COLO668 (cell line): ENCODE measurements around the gene MED17.
"Not testable (repeated sequence)": the region's sequence is repeated elsewhere in the genome, so short reads cannot be mapped to it uniquely, and the experiment has no call there.

Experiments used
- DNase-seq: peaks from one replicate; lab custom pipeline; 2025; ENCODE audit not compliant: unreplicated experiment; lab: John Stamatoyannopoulos, UW

The MED17 gene

GRCh38 chr11:93757924-93758865 lies 25.9 kb upstream of the MED17 start:
- DNase-seq = no peak

GRCh38 chr11:93759123-93759522 lies 25.0 kb upstream of the MED17 start:
- not testable (repeated sequence) for DNase-seq

GRCh38 chr11:93761910-93762309 lies 22.2 kb upstream of the MED17 start:
- DNase-seq = no peak

- no peak for DNase-seq
These were observed 18.5 kb upstream of the MED17 start for GRCh38 chr11:93765551-93765950.

- DNase-seq = no peak
These were observed 17.6 kb upstream of the MED17 start for GRCh38 chr11:93766504-93766903.

- DNase-seq = no peak
These were observed 17.1 kb upstream of the MED17 start for GRCh38 chr11:93767018-93767417.

GRCh38 chr11:93770160-93770559 lies 13.9 kb upstream of the MED17 start:
- DNase-seq = no peak

- no peak for DNase-seq
These were observed 12.0 kb upstream of the MED17 start for GRCh38 chr11:93772123-93772522.

GRCh38 chr11:93773045-93773477 lies 11.0 kb upstream of the MED17 start:
- no peak for DNase-seq

- DNase-seq = no peak
These were observed 10.4 kb upstream of the MED17 start for GRCh38 chr11:93773601-93774200.

GRCh38 chr11:93774560-93774959 lies 9.5 kb upstream of the MED17 start:
- not testable (repeated sequence) for DNase-seq

- DNase-seq = peak; percentile 4
These were observed 8.8 kb upstream of the MED17 start for GRCh38 chr11:93775289-93775688.

- DNase-seq = no peak
These were observed 720 bp upstream of the MED17 start for GRCh38 chr11:93783362-93783761.

- DNase-seq = no peak
These were observed 327 bp upstream of the MED17 start for GRCh38 chr11:93783765-93784144.

GRCh38 chr11:93784935-93785360 lies 866 bp downstream of the MED17 start:
- no peak for DNase-seq

- DNase-seq = no peak
These were observed 7.4 kb downstream of the MED17 start for GRCh38 chr11:93791493-93791892.

- DNase-seq = no peak
These were observed 12.6 kb downstream of the MED17 start for GRCh38 chr11:93796441-93797231.

GRCh38 chr11:93801366-93801765 lies 17.3 kb downstream of the MED17 start:
- DNase-seq = no peak

GRCh38 chr11:93804879-93805278 lies 20.8 kb downstream of the MED17 start:
- no peak for DNase-seq

- no peak for DNase-seq
These were observed 23.9 kb downstream of the MED17 start for GRCh38 chr11:93807980-93808379.

GRCh38 chr11:93813974-93814373 lies 29.9 kb downstream of the MED17 start:
- DNase-seq = no peak
